ENCODE data around the gene CATSPER4. TPM values are rescaled to one million over a fixed set of nuclear protein-coding genes. Genes with fewer than 3 reads are reported as not detected.

CATSPER4 gene
- total RNA-seq, 1 donor from 2014 or later, result not detected

GRCh38 chr1:26195805-26196204, 5.4 kb downstream of the CATSPER4 start:
- Histone ChIP-seq H3K4me1 (no peaks in the 10 kb centered on the region), H3K27ac (no peak overlapping the region), H3K36me3 (no peaks in the 10 kb centered on the region), H3K27me3 (ENCODE audit: low read depth) (no peaks in the 10 kb centered on the region), H3K9me3 (no peaks in the 10 kb centered on the region), H3K4me3 (no peak overlapping the region)
- intact Hi-C loops (cut with DNase I), result no loop called here
- TF ChIP-seq CTCF (IDR thresholded peaks at IDR 0.05), result no peak
- ATAC-seq (no peak), DNase-seq (no peak)

- DNase-seq (no peak), ATAC-seq (no peak)
- H3K36me3 ChIP-seq, result no peaks in the 10 kb centered on the region
- intact Hi-C loops (cut with DNase I), result no loop called here
- no peak overlapping the region for H3K27ac ChIP-seq
- no peak for TF ChIP-seq CTCF (IDR thresholded peaks at IDR 0.05)
- H3K9me3 ChIP-seq, result no peaks in the 10 kb centered on the region
- no peak overlapping the region for H3K4me3 ChIP-seq
- H3K27me3 ChIP-seq (ENCODE audit: low read depth), result no peaks in the 10 kb centered on the region
- peaks cover 4% of the 10 kb centered on the region for H3K4me1 ChIP-seq
Measured at GRCh38 chr1:26197301-26197700, 6.9 kb downstream of the CATSPER4 start.

- DNase-seq (no peak), ATAC-seq (no peak)
- H3K4me1 ChIP-seq, result peaks cover 4% of the 10 kb centered on the region
- no peaks in the 10 kb centered on the region for H3K9me3 ChIP-seq
- TF ChIP-seq CTCF (IDR thresholded peaks at IDR 0.05), result no peak
- H3K36me3 ChIP-seq, result no peaks in the 10 kb centered on the region
- no peak overlapping the region for H3K27ac ChIP-seq
- H3K4me3 ChIP-seq, result no peak overlapping the region
- no peaks in the 10 kb centered on the region for H3K27me3 ChIP-seq (ENCODE audit: low read depth)
- intact Hi-C loops (cut with DNase I), result no loop called here
Measured at GRCh38 chr1:26197813-26198212, 7.4 kb downstream of the CATSPER4 start.

DNA sequence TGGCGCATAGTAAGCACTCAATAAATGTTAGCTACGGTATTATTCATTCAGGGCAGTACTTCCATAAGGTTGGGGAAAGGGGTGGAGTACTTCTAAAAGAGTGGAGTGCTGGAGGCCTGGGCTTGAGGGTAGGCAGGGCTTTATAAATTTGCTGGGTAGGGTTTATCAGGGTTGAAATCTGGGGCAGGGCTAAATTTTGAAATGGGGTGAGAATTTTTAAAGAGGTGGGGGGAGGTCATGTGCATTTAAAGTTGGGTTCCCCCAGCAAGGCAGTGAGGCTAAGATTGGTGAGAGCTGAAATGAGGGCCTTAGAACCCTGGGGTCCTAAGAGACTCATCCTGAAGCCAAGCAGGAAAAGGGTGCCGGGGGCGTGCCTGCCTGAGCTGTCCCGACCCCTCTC, 10.0 kb downstream of the CATSPER4 start:
- no peak for DNase-seq
- no peak for TF ChIP-seq CTCF (IDR thresholded peaks at IDR 0.05)
- intact Hi-C loops (cut with DNase I), result no loop called here
- Histone ChIP-seq H3K27ac (no peak overlapping the region), H3K4me3 (no peak overlapping the region), H3K27me3 (ENCODE audit: low read depth) (no peaks in the 10 kb centered on the region), H3K9me3 (no peaks in the 10 kb centered on the region), H3K36me3 (no peaks in the 10 kb centered on the region), H3K4me1 (peaks cover 4% of the 10 kb centered on the region)
- no peak for ATAC-seq

GRCh38 chr1:26203642-26204318, 13.4 kb downstream of the CATSPER4 start:
- Histone ChIP-seq H3K27me3 (ENCODE audit: low read depth) (no peaks in the 10 kb centered on the region), H3K9me3 (no peaks in the 10 kb centered on the region), H3K4me1 (peaks cover 4% of the 10 kb centered on the region), H3K4me3 (no peak overlapping the region), H3K27ac (no peak overlapping the region), H3K36me3 (no peaks in the 10 kb centered on the region)
- no peak for TF ChIP-seq CTCF (IDR thresholded peaks at IDR 0.05)
- no peak for ATAC-seq
- intact Hi-C loops (cut with DNase I), result no loop called here
- no peak for DNase-seq
